H1 (cell line): ENCODE results near the gene PLD3. TPM values are rescaled to one million over a fixed set of nuclear protein-coding genes. Genes with fewer than 3 reads are reported as not detected.

Source experiments
- CTCF ChIA-PET: fragments of 300-600 bp; sonication (Branson Sonifier 250); formaldehyde crosslinking; loops from one replicate; lab custom pipeline; 2021; ENCODE audit not compliant: partially characterized antibody; lab: Charles Lee
- POLR2A ChIA-PET: fragments of 300-600 bp; sonication (Branson Sonifier 250); formaldehyde crosslinking; loops from one replicate; lab custom pipeline; 2021; ENCODE audit warnings: inconsistent platforms; ENCODE audit not compliant: partially characterized antibody; lab: Charles Lee
- DNase-seq, 2 experiments: peaks; one replicate each; pipeline versions ENCODE4 v3.0.0 to v3.0.0-alpha.2; 2010 to 2022; ENCODE audit warnings: low spot score in 2 of 2, low read depth in 1 of 2, mixed read lengths in 1 of 2
- FAIRE-seq: peaks from 2 replicates; lab custom pipeline; 2011; peaks lifted over from hg19 to GRCh38; lab: Jason Lieb, UNC
- H2AFZ ChIP-seq: 2 replicates; pipeline ENCODE4 v1.8.1; 2012; ENCODE audit warnings: low read length, inconsistent platforms
- H2AK5ac ChIP-seq: 2 replicates; pipeline ENCODE4 v1.6.1; 2013; ENCODE audit warnings: low read depth, low read length
- H2BK120ac ChIP-seq: replicated peaks from 2 replicates; pipeline ENCODE3; 2013; ENCODE audit warnings: low read depth, low read length, inconsistent platforms
- H2BK12ac ChIP-seq: 2 replicates; pipeline ENCODE4 v1.6.1; 2013; ENCODE audit warnings: low read depth, low read length
- H2BK15ac ChIP-seq: 2 replicates; pipeline ENCODE4 v1.6.1; 2013; ENCODE audit warnings: low read length
- H2BK20ac ChIP-seq: 2 replicates; pipeline ENCODE4 v1.6.1; 2013; ENCODE audit warnings: low read length
- H2BK5ac ChIP-seq: 2 replicates; pipeline ENCODE4 v1.6.1; 2013; ENCODE audit warnings: low read depth, low read length
- H3K14ac ChIP-seq: 2 replicates; pipeline ENCODE4 v1.6.1; 2013; ENCODE audit warnings: inconsistent platforms; ENCODE audit not compliant: insufficient read length
- H3K18ac ChIP-seq: 2 replicates; pipeline ENCODE4 v1.6.1; 2013; ENCODE audit warnings: low read length; ENCODE audit errors: extremely low read depth
- H3K23ac ChIP-seq: 2 replicates; pipeline ENCODE4 v1.6.1; 2013; ENCODE audit warnings: inconsistent platforms; ENCODE audit not compliant: insufficient read length
- H3K23me2 ChIP-seq: 2 replicates; pipeline ENCODE4 v1.6.1; 2013; ENCODE audit warnings: low read depth, low read length
- H3K27ac ChIP-seq: 2 replicates; pipeline ENCODE4 v1.6.1; 2011; ENCODE audit warnings: low read depth, low read length, inconsistent platforms
- H3K27me3 ChIP-seq, 4 experiments: replicated peaks in 1 of 4; 1 replicate in 1 of 4; 2 replicates in 3 of 4; pipeline versions ENCODE4 v1.6.1 to v1.8.1; 2011 to 2013; ENCODE audit warnings: low read length in 3 of 4, mild to moderate bottlenecking in 3 of 4, inconsistent platforms in 2 of 4, mixed read lengths in 2 of 4, moderate library complexity in 1 of 4; ENCODE audit not compliant: control insufficient read depth in 3 of 4, insufficient read depth in 3 of 4; ENCODE audit errors: extremely low read depth in 1 of 4
- H3K36me3 ChIP-seq, 4 experiments: 2 replicates each; pipeline versions ENCODE4 v1.6.1 to v1.8.1; 2011 to 2013; ENCODE audit warnings: mild to moderate bottlenecking in 4 of 4, low read length in 3 of 4, moderate library complexity in 2 of 4, control low read depth in 1 of 4, inconsistent platforms in 1 of 4; ENCODE audit not compliant: insufficient read depth in 4 of 4, control insufficient read depth in 2 of 4
- H3K4ac ChIP-seq: replicated peaks from 2 replicates; pipeline ENCODE3; 2013; ENCODE audit warnings: low read length, low read depth, mixed read lengths, inconsistent platforms; ENCODE audit not compliant: insufficient read length
- H3K4me1 ChIP-seq, 4 experiments: replicated peaks in 1 of 4; 1 replicate in 1 of 4; 2 replicates in 3 of 4; pipeline versions ENCODE4 v1.6.1 to v1.8.1; 2011 to 2013; ENCODE audit warnings: low read length in 3 of 4, inconsistent platforms in 2 of 4, mixed read lengths in 1 of 4; ENCODE audit not compliant: insufficient read depth in 4 of 4, control insufficient read depth in 3 of 4
- H3K4me2 ChIP-seq, 2 experiments: 2 replicates each; pipeline versions ENCODE4 v1.6.1 to v1.8.1; 2011 to 2013; ENCODE audit warnings: low read depth in 2 of 2, low read length in 2 of 2, control low read depth in 1 of 2, inconsistent platforms in 1 of 2, mild to moderate bottlenecking in 1 of 2; ENCODE audit not compliant: insufficient read depth in 1 of 2
- H3K4me3 ChIP-seq, 4 experiments: fragments of 200-600, 300-600 bp in 1 of 4; sonication (generic), shearing (Covaris generic), sonication (Bioruptor Twin) in 1 of 4; 2 replicates each; pipeline versions ENCODE4 v1.5.1 to v1.8.1; 2011 to 2016; ENCODE audit warnings: low read length in 4 of 4, low read depth in 3 of 4, control low read depth in 2 of 4, inconsistent platforms in 2 of 4, mild to moderate bottlenecking in 2 of 4, mixed read lengths in 1 of 4, moderate library complexity in 1 of 4; ENCODE audit not compliant: insufficient read depth in 2 of 4; ENCODE audit errors: extremely low read depth in 1 of 4
- H3K56ac ChIP-seq: replicated peaks from 2 replicates; pipeline ENCODE3; 2013; ENCODE audit warnings: low read depth, mild to moderate bottlenecking, mixed read lengths, low read length, inconsistent platforms; ENCODE audit not compliant: insufficient read length
- H3K79me1 ChIP-seq: 2 replicates; pipeline ENCODE4 v1.6.1; 2013; ENCODE audit warnings: low read depth, low read length, control low read depth
- H3K79me2 ChIP-seq, 2 experiments: 2 replicates each; pipeline versions ENCODE4 v1.6.1 to v1.8.1; 2012 to 2013; ENCODE audit warnings: low read length in 2 of 2, mild to moderate bottlenecking in 2 of 2, inconsistent platforms in 1 of 2; ENCODE audit not compliant: insufficient read depth in 2 of 2, control insufficient read depth in 1 of 2
- H3K9ac ChIP-seq, 4 experiments: replicated peaks in 1 of 4; 1 replicate in 1 of 4; 2 replicates in 3 of 4; pipeline versions ENCODE4 v1.6.1 to v1.8.1; 2011 to 2013; ENCODE audit warnings: low read depth in 3 of 4, low read length in 3 of 4, control low read depth in 2 of 4, mild to moderate bottlenecking in 2 of 4, moderate library complexity in 2 of 4, inconsistent platforms in 1 of 4; ENCODE audit errors: extremely low read depth in 1 of 4
- H3K9me3 ChIP-seq, 2 experiments: 2 replicates each; pipeline versions ENCODE4 v1.6.1 to v1.8.1; 2012 to 2013; ENCODE audit warnings: mild to moderate bottlenecking in 2 of 2, moderate library complexity in 2 of 2, control low read depth in 1 of 2, inconsistent platforms in 1 of 2, low read depth in 1 of 2, low read length in 1 of 2, mixed read lengths in 1 of 2; ENCODE audit not compliant: insufficient read depth in 2 of 2
- H4K20me1 ChIP-seq, 2 experiments: replicated peaks in 1 of 2; 2 replicates each; pipeline versions ENCODE3 to v1.8.1; 2011 to 2013; ENCODE audit warnings: inconsistent platforms in 2 of 2, low read length in 2 of 2, mild to moderate bottlenecking in 1 of 2; ENCODE audit not compliant: insufficient read depth in 2 of 2, control insufficient read depth in 1 of 2
- H4K5ac ChIP-seq: 2 replicates; pipeline ENCODE4 v1.6.1; 2013; ENCODE audit warnings: low read length, low read depth, mixed read lengths, inconsistent platforms; ENCODE audit not compliant: insufficient read length
- H4K8ac ChIP-seq: 2 replicates; pipeline ENCODE4 v1.8.0; 2013; ENCODE audit warnings: mild to moderate bottlenecking, moderate library complexity, low read length, inconsistent platforms; ENCODE audit not compliant: insufficient read depth; ENCODE audit errors: extremely low read depth
- H4K91ac ChIP-seq: replicated peaks from 2 replicates; pipeline ENCODE3; 2013; ENCODE audit warnings: low read length, mixed read lengths, inconsistent platforms; ENCODE audit not compliant: insufficient read length
- BCL11A ChIP-seq, 2 experiments: IDR thresholded peaks; one replicate each; pipeline ENCODE4 v1.6.1; 2011; ENCODE audit warnings: low read depth in 2 of 2, low read length in 2 of 2, mild to moderate bottlenecking in 2 of 2
- CEBPB ChIP-seq: IDR thresholded peaks from 2 replicates; pipeline ENCODE4 v1.6.1; 2012; ENCODE audit warnings: low read depth, low read length
- CREB1 ChIP-seq: IDR thresholded peaks from 2 replicates; pipeline ENCODE4 v1.6.1; 2012; ENCODE audit warnings: inconsistent platforms
- EP300 ChIP-seq, 2 experiments: IDR thresholded peaks; 1 replicate in 1 of 2; 2 replicates in 1 of 2; pipeline ENCODE4 v1.6.1; 2011 to 2012; ENCODE audit warnings: low read depth in 2 of 2, low read length in 2 of 2, mild to moderate bottlenecking in 2 of 2, borderline replicate concordance in 1 of 2, inconsistent platforms in 1 of 2, moderate library complexity in 1 of 2
- GTF2F1 ChIP-seq: IDR thresholded peaks from 2 replicates; pipeline ENCODE4 v1.6.1; 2012; ENCODE audit warnings: low read depth, low read length, improper control_type of control experiment, borderline replicate concordance
- MAFK ChIP-seq: IDR thresholded peaks from 2 replicates; pipeline ENCODE4 v1.6.1; 2012; ENCODE audit warnings: low read depth, mild to moderate bottlenecking, improper control_type of control experiment, low read length
- NANOG ChIP-seq: IDR thresholded peaks from 2 replicates; pipeline ENCODE4 v1.6.1; 2011; ENCODE audit warnings: low read length, low read depth, mild to moderate bottlenecking, inconsistent platforms; ENCODE audit not compliant: insufficient read depth, poor library complexity, severe bottlenecking
- SP1 ChIP-seq: IDR thresholded peaks from 2 replicates; pipeline ENCODE4 v1.6.1; 2011; ENCODE audit warnings: low read depth, low read length
- TBP ChIP-seq: IDR thresholded peaks from 2 replicates; pipeline ENCODE4 v1.6.1; 2011; ENCODE audit warnings: low read depth, low read length, improper control_type of control experiment
- TCF12 ChIP-seq: IDR thresholded peaks from 2 replicates; pipeline ENCODE4 v1.6.1; 2011; ENCODE audit warnings: low read depth, mild to moderate bottlenecking, low read length
- YY1 ChIP-seq: IDR thresholded peaks from 2 replicates; pipeline ENCODE4 v1.6.1; 2011; ENCODE audit warnings: low read depth, mild to moderate bottlenecking, low read length
- WGBS, 2 experiments: shearing (Covaris generic) in 1 of 2; methylation state at CpG; one replicate each; pipeline versions ENCODE4 v1.1.6 to v1.1.7; 2013 to 2015; ENCODE audit warnings: low lambda C conversion rate in 2 of 2, mixed read lengths in 2 of 2, inconsistent platforms in 1 of 2, low coverage in 1 of 2, missing lambda C conversion rate in 1 of 2; ENCODE audit not compliant: insufficient replicate concordance in 2 of 2, insufficient coverage in 1 of 2, insufficient read length in 1 of 2; ENCODE audit errors: extremely low coverage in 1 of 2, missing lambda C conversion rate in 1 of 2; 5-methylcytosine and 5-hydroxymethylcytosine counted together
- polyA plus RNA-seq, 7 experiments: library from polyadenylated mRNA; depleted of rRNA in 3 of 7; stranded (reverse) in 5 of 7; unstranded in 2 of 7; fragments of >200 nt in 5 of 7; fragments of 200-250 nt in 2 of 7; gene quantifications; 1 replicate in 5 of 7; 2 replicates in 1 of 7; 4 replicates in 1 of 7; pipeline versions ENCODE4 v1.2.1 to v1.2.3, GENCODE V29; 2011 to 2013; ENCODE audit warnings: missing spikeins in 2 of 7, mixed read lengths in 2 of 7
- total RNA-seq: library from RNA; stranded (reverse); fragmentation: NEBNext Ultra II Directional; extraction: Animal tissue kit (Norgen Biotek cat#: 25700); gene quantifications from 2 replicates; pipeline ENCODE4 v1.2.1, GENCODE V29; 2021
- TF ChIP-seq, protein P1 (sequence below): IDR thresholded peaks from 2 replicates; pipeline ENCODE4 v1.6.1; 2011; ENCODE audit warnings: low read depth, mild to moderate bottlenecking, low read length; ENCODE audit not compliant: insufficient read depth
- TF ChIP-seq, protein P2 (sequence below): IDR thresholded peaks from 2 replicates; pipeline ENCODE4 v1.6.1; 2012; ENCODE audit warnings: inconsistent platforms

The PLD3 gene
- total and polyA plus RNA-seq, 2 of the 8 experiments (the other 6 are each of a cell fraction or from before 2014, with no cell fraction given) = 180 to 543 TPM

- Histone ChIP-seq H2AFZ (no peak overlapping the region), H4K20me1 (peaks cover 0 to 1% of the 10 kb centered on the region in 2 experiments), H3K9ac (no peak overlapping the region), H4K91ac (no peak overlapping the region), H3K23ac (no peak overlapping the region), H3K18ac (no peak overlapping the region), H3K4ac (no peak overlapping the region), H3K9me3 (no peaks in the 10 kb centered on the region), H4K5ac (no peak overlapping the region), H3K14ac (no peak overlapping the region), H2BK15ac (no peak overlapping the region), H2BK120ac (no peak overlapping the region), H3K79me2 (no peaks in the 10 kb centered on the region), H3K23me2 (peaks cover 9% of the 10 kb centered on the region; the same call in 1 of the 2 replicates), H3K4me3 (no peak overlapping the region), H3K79me1 (no peaks in the 10 kb centered on the region), H3K4me2 (no peak overlapping the region), H3K27ac (no peak overlapping the region), H3K36me3 (no peaks in the 10 kb centered on the region), H3K27me3 (peaks cover 0 to 8% (median 5%) of the 10 kb centered on the region in 4 experiments; a peak in 6 of 7 replicates), H4K8ac (no peak overlapping the region), H2BK20ac (no peak overlapping the region), H2AK5ac (no peak overlapping the region; the same call in 1 of the 2 replicates), H3K56ac (no peak overlapping the region), H2BK5ac (no peak overlapping the region), H3K4me1 (peaks cover 0 to 7% (median 4%) of the 10 kb centered on the region in 4 experiments; a peak in 5 of 7 replicates), H2BK12ac (no peak overlapping the region)
- ChIA-PET POLR2A (interaction anchor here (1.1 kb wide), 1 partner anchor 11 kb away, joined by 3 read pairs; no protein-coding TSS in a partner anchor), CTCF (interaction anchor here (2.1 kb wide), 1 partner anchor 34 kb away, joined by 5 read pairs; no protein-coding TSS in a partner anchor)
- whole genome bisulfite sequencing, 2 experiments = 100% methylated on average over 2 of the region's 3 CpGs; no CpG with 5 or more reads in 1 of the 2 experiments
- DNase-seq = no peak
- no peak for FAIRE-seq
- TF ChIP-seq GTF2F1 (no peak), CEBPB (no peak), EP300 (IDR thresholded peaks at IDR 0.05; ENCODE audit: borderline replicate concordance in 1 of 2, low read depth in 2 of 2, low read length in 2 of 2) (no peak), TBP (no peak), CREB1 (no peak), BCL11A (IDR thresholded peaks at IDR 0.05; ENCODE audit: low read depth in 2 of 2, low read length in 2 of 2) (no peak), YY1 (no peak), TCF12 (no peak), MAFK (no peak), SP1 (no peak), NANOG (no peak)
- TF ChIP-seq, protein P1, sequence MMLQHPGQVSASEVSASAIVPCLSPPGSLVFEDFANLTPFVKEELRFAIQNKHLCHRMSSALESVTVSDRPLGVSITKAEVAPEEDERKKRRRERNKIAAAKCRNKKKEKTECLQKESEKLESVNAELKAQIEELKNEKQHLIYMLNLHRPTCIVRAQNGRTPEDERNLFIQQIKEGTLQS = no peak
- TF ChIP-seq, protein P2, sequence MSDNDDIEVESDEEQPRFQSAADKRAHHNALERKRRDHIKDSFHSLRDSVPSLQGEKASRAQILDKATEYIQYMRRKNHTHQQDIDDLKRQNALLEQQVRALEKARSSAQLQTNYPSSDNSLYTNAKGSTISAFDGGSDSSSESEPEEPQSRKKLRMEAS = no peak
Observed at GRCh38 chr19:40400559-40400958, 52.1 kb downstream of the PLD3 start.
